Loucy (cell line): ENCODE data around the gene TMTC1.

Experiments used
- H2AFZ ChIP-seq: fragments of 200-600 bp; sonication (generic); 2 replicates; pipeline ENCODE4 v1.6.0; 2016; ENCODE audit warnings: antibody characterized with exemption, mild to moderate bottlenecking, low read length, moderate library complexity
- H3F3A ChIP-seq: fragments of 200-600 bp; 2 replicates; pipeline ENCODE4 v1.6.0; 2016; ENCODE audit warnings: antibody characterized with exemption, low read depth, mild to moderate bottlenecking
- H3K27me3 ChIP-seq: fragments of 200-600 bp; sonication (generic); 2 replicates; pipeline ENCODE4 v1.6.1; 2014; ENCODE audit warnings: low read length, mild to moderate bottlenecking; ENCODE audit not compliant: insufficient read depth, poor library complexity, severe bottlenecking
- H3K36me3 ChIP-seq: fragments of 200-600 bp; sonication (generic); 2 replicates; pipeline ENCODE4 v1.6.1; 2016; ENCODE audit warnings: low read length; ENCODE audit not compliant: insufficient read depth
- H3K4me1 ChIP-seq: fragments of 200-600 bp; sonication (generic); 2 replicates; pipeline ENCODE4 v1.5.1; 2014; ENCODE audit warnings: low read length, mild to moderate bottlenecking; ENCODE audit not compliant: insufficient read depth, poor library complexity, severe bottlenecking
- H3K4me2 ChIP-seq: fragments of 200-600 bp; sonication (generic); 2 replicates; pipeline ENCODE4 v1.6.0; 2014; ENCODE audit warnings: antibody characterized with exemption, low read length, low read depth, mild to moderate bottlenecking; ENCODE audit not compliant: poor library complexity, severe bottlenecking
- H3K4me3 ChIP-seq: fragments of 200-600 bp; sonication (generic); 2 replicates; pipeline ENCODE4 v1.5.1; 2014; ENCODE audit warnings: low read length, mild to moderate bottlenecking, mixed read lengths; ENCODE audit not compliant: poor library complexity, severe bottlenecking
- H3K79me2 ChIP-seq: fragments of 200-600 bp; sonication (generic); 2 replicates; pipeline ENCODE4 v1.6.1; 2014; ENCODE audit warnings: low read length; ENCODE audit not compliant: insufficient read depth
- H3K9ac ChIP-seq: fragments of 200-600 bp; sonication (generic); 2 replicates; pipeline ENCODE4 v1.6.0; 2014; ENCODE audit warnings: mild to moderate bottlenecking, low read depth, low read length, moderate library complexity; ENCODE audit not compliant: poor library complexity, severe bottlenecking
- H3K9me2 ChIP-seq: fragments of 200-600 bp; sonication (generic); replicated peaks from 2 replicates; pipeline ENCODE4 v1.6.1; 2016; ENCODE audit warnings: low read depth, low read length, mixed read lengths
- H3K9me3 ChIP-seq: fragments of 200-600 bp; sonication (generic); 2 replicates; pipeline ENCODE4 v1.6.1; 2014; ENCODE audit warnings: mild to moderate bottlenecking, antibody characterized with exemption, low read length, low read depth; ENCODE audit not compliant: insufficient read depth
- H4K20me1 ChIP-seq: fragments of 200-600 bp; sonication (generic); 2 replicates; pipeline ENCODE4 v1.6.0; 2014; ENCODE audit warnings: antibody characterized with exemption, low read length, mild to moderate bottlenecking; ENCODE audit not compliant: insufficient read depth, poor library complexity, severe bottlenecking
- CTCF ChIP-seq: fragments of 200-600 bp; sonication (generic); conservative IDR thresholded peaks from 2 replicates; pipeline ENCODE4 v1.5.1; 2014; ENCODE audit warnings: mild to moderate bottlenecking, antibody characterized with exemption, low read length
- EZH2phosphoT487 ChIP-seq: fragments of 200-600 bp; IDR thresholded peaks from 2 replicates; pipeline ENCODE4 v1.6.1; 2018; ENCODE audit warnings: antibody characterized with exemption, mild to moderate bottlenecking, moderate library complexity, borderline replicate concordance

Gene TMTC1

GRCh38 chr12:29728030-29728429 lies 55.7 kb downstream of the TMTC1 start:
- Histone ChIP-seq H3K79me2 (no peaks in the 10 kb centered on the region), H4K20me1 (no peaks in the 10 kb centered on the region), H3K9ac (no peak overlapping the region), H3K4me3 (no peak overlapping the region), H2AFZ (no peak overlapping the region), H3F3A (no peaks in the 10 kb centered on the region), H3K9me2 (no peaks in the 10 kb centered on the region), H3K27me3 (no peaks in the 10 kb centered on the region), H3K36me3 (no peaks in the 10 kb centered on the region), H3K4me1 (no peaks in the 10 kb centered on the region), H3K4me2 (no peak overlapping the region), H3K9me3 (no peaks in the 10 kb centered on the region)
- TF ChIP-seq CTCF (no peak), EZH2phosphoT487 (no peak)

DNA sequence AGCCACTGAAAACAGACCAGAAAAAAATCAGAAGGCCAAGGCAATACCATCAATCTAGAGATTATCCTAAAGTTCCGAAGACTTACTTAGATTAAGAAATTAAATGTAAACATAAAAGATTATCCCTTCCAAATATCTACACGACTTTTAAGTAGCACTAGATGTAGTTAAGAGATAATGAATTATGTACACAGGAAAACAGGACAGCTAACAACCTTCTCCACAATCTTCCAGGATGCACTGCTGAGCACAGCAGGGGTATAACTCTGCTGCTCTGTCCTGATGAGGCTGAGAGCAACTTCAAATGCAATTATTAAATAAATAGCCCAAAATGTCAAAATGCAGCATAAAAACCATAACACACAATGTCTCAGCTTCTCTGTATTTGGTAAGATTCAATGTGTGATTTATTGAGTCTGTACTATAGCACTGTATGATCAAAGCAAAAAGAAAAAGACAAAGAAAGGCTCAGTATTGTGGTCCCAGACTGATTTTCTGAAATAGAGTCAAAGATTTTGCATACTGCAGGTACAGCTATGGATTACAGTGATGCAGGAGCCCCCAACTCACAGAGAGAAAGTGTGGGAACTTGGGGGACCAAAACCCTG lies 56.9 kb downstream of the TMTC1 start:
- H3K4me3 ChIP-seq, result no peak overlapping the region
- no peaks in the 10 kb centered on the region for H3F3A ChIP-seq
- no peaks in the 10 kb centered on the region for H3K9me2 ChIP-seq
- H3K9me3 ChIP-seq, result no peaks in the 10 kb centered on the region
- H3K27me3 ChIP-seq, result no peaks in the 10 kb centered on the region
- no peaks in the 10 kb centered on the region for H4K20me1 ChIP-seq
- H3K9ac ChIP-seq, result no peak overlapping the region
- H2AFZ ChIP-seq, result no peak overlapping the region
- no peak for TF ChIP-seq CTCF
- no peak for TF ChIP-seq EZH2phosphoT487
- no peak overlapping the region for H3K4me2 ChIP-seq
- H3K36me3 ChIP-seq, result no peaks in the 10 kb centered on the region
- no peaks in the 10 kb centered on the region for H3K79me2 ChIP-seq
- H3K4me1 ChIP-seq, result no peaks in the 10 kb centered on the region

- TF ChIP-seq EZH2phosphoT487, result no peak
- no peak for TF ChIP-seq CTCF
- Histone ChIP-seq H2AFZ (no peak overlapping the region), H3F3A (no peaks in the 10 kb centered on the region), H4K20me1 (no peaks in the 10 kb centered on the region), H3K9me3 (no peaks in the 10 kb centered on the region), H3K36me3 (no peaks in the 10 kb centered on the region), H3K9ac (no peak overlapping the region), H3K4me2 (no peak overlapping the region), H3K9me2 (no peaks in the 10 kb centered on the region), H3K27me3 (no peaks in the 10 kb centered on the region), H3K4me3 (no peak overlapping the region), H3K4me1 (no peaks in the 10 kb centered on the region), H3K79me2 (no peaks in the 10 kb centered on the region)
These were observed 57.4 kb downstream of the TMTC1 start for GRCh38 chr12:29726321-29726692.
